Natural killer cell treated with Interleukin-12 subunit alpha and Interleukin-12 subunit beta and Interleukin-15 and Interleukin-18, amount 100 ng/mL, for 72 hours (primary cell): ENCODE measurements around the gene ELOB. TPM values are rescaled to one million over a fixed set of nuclear protein-coding genes. Genes with fewer than 3 reads are reported as not detected.
A peak's percentile ranks its signal among the peaks of the same experiment; 100 is the strongest.

ENCODE experiments used
- ATAC-seq, 2 donors: fragments of 150-1000 bp; cut with Tn5 transposase in 1 of 2; sonication (Bioruptor Pico), chemical (Tn5 transposase) in 1 of 2; 2 replicates each; pipeline ENCODE4 v1.10.0; 2021
- DNase-seq: peaks from one replicate; pipeline ENCODE4 v3.0.0; 2022; ENCODE audit warnings: low spot score
- H3K27ac Mint-ChIP-seq, 2 donors: 1 replicate in 1 of 2; 2 replicates in 1 of 2; pipeline ENCODE4 v1.8.0; 2022; ENCODE audit warnings: mixed read lengths in 2 of 2, mild to moderate bottlenecking in 1 of 2, moderate library complexity in 1 of 2
- H3K27me3 Mint-ChIP-seq, 2 donors: 1 replicate in 1 of 2; 2 replicates in 1 of 2; pipeline ENCODE4 v1.8.0; 2022; ENCODE audit warnings: mixed read lengths in 2 of 2
- H3K36me3 Mint-ChIP-seq: one replicate; pipeline ENCODE4 v1.8.0; 2022; ENCODE audit warnings: mixed read lengths
- H3K4me1 Mint-ChIP-seq, 2 donors: 1 replicate in 1 of 2; 2 replicates in 1 of 2; pipeline ENCODE4 v1.8.0; 2022; ENCODE audit warnings: low read depth in 2 of 2, mixed read lengths in 2 of 2, mild to moderate bottlenecking in 1 of 2
- H3K4me3 Mint-ChIP-seq: one replicate; pipeline ENCODE4 v1.8.0; 2022; ENCODE audit warnings: mixed read lengths
- H3K9me3 Mint-ChIP-seq: 2 replicates; pipeline ENCODE4 v1.8.0; 2022; ENCODE audit warnings: mixed read lengths
- total RNA-seq, 2 donors: library from RNA; stranded (reverse); gene quantifications; one replicate each; pipeline ENCODE4 v1.2.3, GENCODE V29; 2022

The ELOB gene
- total RNA-seq, 2 donors from 2014 or later: 196 to 201 TPM

DNA sequence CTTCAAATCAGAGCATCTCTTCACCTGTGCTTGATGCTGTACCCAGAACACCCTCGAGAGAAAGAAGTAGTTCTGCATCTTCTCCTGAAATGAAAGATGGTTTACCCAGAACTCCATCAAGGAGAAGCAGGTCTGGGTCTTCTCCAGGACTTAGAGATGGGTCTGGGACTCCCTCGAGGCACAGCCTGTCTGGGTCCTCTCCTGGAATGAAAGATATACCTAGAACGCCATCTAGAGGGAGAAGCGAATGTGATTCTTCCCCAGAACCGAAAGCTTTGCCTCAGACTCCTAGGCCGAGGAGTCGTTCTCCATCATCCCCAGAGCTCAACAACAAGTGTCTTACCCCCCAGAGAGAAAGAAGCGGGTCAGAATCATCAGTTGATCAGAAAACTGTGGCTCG is 12.4 kb downstream of the ELOB start:
- peaks cover 54% of the 10 kb centered on the region for H3K36me3 Mint-ChIP-seq
- no peaks in the 10 kb centered on the region for H3K9me3 Mint-ChIP-seq
- no peaks in the 10 kb centered on the region for H3K27me3 Mint-ChIP-seq
- ATAC-seq (no peak), DNase-seq (no peak)
- H3K4me1 Mint-ChIP-seq: peaks cover 44 to 62% of the 10 kb centered on the region in 2 donors
- no peak overlapping the region for H3K4me3 Mint-ChIP-seq
- no peak overlapping the region for H3K27ac Mint-ChIP-seq

DNA sequence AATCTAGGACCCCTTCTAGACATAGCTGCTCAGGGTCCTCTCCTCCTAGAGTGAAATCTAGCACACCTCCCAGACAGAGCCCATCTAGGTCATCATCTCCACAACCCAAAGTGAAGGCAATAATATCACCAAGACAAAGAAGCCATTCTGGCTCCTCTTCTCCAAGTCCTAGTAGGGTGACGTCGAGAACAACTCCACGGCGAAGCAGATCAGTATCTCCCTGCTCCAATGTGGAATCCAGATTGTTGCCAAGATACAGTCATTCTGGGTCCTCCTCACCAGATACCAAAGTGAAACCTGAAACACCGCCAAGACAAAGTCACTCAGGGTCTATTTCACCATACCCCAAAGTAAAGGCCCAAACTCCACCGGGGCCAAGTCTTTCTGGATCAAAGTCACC is 13.9 kb downstream of the ELOB start:
- H3K36me3 Mint-ChIP-seq: peaks cover 68% of the 10 kb centered on the region
- ATAC-seq (no peak), DNase-seq (no peak)
- H3K27me3 Mint-ChIP-seq: no peaks in the 10 kb centered on the region
- no peak overlapping the region for H3K4me3 Mint-ChIP-seq
- peaks cover 52 to 61% of the 10 kb centered on the region in 2 donors for H3K4me1 Mint-ChIP-seq
- no peaks in the 10 kb centered on the region for H3K9me3 Mint-ChIP-seq
- H3K27ac Mint-ChIP-seq: peak overlapping the region in 1 of 2 donors; percentile 11

DNA sequence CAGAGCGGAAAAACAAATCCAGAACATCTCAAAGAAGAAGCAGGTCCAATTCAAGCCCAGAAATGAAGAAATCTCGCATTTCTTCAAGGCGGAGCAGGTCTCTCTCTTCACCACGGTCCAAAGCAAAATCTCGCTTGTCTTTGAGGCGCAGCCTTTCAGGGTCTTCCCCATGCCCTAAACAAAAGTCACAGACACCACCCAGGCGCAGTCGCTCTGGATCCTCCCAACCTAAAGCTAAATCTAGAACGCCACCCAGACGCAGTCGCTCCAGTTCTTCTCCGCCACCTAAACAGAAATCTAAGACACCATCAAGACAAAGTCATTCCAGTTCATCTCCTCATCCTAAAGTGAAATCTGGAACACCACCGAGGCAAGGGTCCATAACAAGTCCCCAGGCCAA is 14.4 kb downstream of the ELOB start:
- Mint-ChIP-seq H3K27me3 (no peaks in the 10 kb centered on the region), H3K27ac (peak overlapping the region in 1 of 2 donors; percentile 11), H3K4me3 (no peak overlapping the region), H3K36me3 (peaks cover 69% of the 10 kb centered on the region), H3K9me3 (no peaks in the 10 kb centered on the region), H3K4me1 (peaks cover 51 to 59% of the 10 kb centered on the region in 2 donors)
- DNase-seq (no peak), ATAC-seq (no peak)

- no peak overlapping the region for H3K27ac Mint-ChIP-seq
- no peak overlapping the region for H3K4me3 Mint-ChIP-seq
Measured at GRCh38 chr16:2761886-2762583, 15.0 kb downstream of the ELOB start.

GRCh38 chr16:2761472-2761871 is 15.6 kb downstream of the ELOB start:
- Mint-ChIP-seq H3K4me3 (no peak overlapping the region), H3K36me3 (peaks cover 76% of the 10 kb centered on the region), H3K4me1 (peaks cover 59 to 65% of the 10 kb centered on the region in 2 donors), H3K9me3 (no peaks in the 10 kb centered on the region), H3K27ac (no peak overlapping the region), H3K27me3 (no peaks in the 10 kb centered on the region)
- no peak for ATAC-seq
- no peak for DNase-seq

More at GRCh38 chr16:2761886-2762583, 15.0 kb downstream of the ELOB start:
- ATAC-seq: no peak
- no peak for DNase-seq
- Mint-ChIP-seq H3K9me3 (no peaks in the 10 kb centered on the region), H3K4me1 (peaks cover 57 to 62% of the 10 kb centered on the region in 2 donors), H3K36me3 (peaks cover 74% of the 10 kb centered on the region), H3K27me3 (no peaks in the 10 kb centered on the region)

DNA sequence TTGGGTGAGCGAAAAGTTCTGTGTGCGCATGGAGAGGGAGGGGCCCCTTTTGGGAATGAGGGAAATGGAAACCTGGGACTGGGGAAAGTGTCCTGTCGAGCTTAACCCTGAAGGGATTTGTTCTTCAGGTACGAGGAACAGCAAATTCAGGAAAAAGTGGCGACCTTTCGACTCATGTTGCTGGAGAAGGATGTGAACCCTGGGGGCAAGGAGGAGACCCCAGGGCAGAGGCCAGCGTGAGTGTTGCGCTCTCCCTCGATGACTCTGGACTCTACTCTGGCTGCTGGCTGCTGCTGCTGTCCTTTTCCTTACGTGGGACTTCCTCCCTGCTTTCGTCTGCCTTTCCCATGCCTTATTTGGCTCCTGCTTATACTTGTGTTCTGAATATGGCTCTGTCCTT is 19.7 kb downstream of the ELOB start:
- no peak overlapping the region for H3K4me3 Mint-ChIP-seq

DNA sequence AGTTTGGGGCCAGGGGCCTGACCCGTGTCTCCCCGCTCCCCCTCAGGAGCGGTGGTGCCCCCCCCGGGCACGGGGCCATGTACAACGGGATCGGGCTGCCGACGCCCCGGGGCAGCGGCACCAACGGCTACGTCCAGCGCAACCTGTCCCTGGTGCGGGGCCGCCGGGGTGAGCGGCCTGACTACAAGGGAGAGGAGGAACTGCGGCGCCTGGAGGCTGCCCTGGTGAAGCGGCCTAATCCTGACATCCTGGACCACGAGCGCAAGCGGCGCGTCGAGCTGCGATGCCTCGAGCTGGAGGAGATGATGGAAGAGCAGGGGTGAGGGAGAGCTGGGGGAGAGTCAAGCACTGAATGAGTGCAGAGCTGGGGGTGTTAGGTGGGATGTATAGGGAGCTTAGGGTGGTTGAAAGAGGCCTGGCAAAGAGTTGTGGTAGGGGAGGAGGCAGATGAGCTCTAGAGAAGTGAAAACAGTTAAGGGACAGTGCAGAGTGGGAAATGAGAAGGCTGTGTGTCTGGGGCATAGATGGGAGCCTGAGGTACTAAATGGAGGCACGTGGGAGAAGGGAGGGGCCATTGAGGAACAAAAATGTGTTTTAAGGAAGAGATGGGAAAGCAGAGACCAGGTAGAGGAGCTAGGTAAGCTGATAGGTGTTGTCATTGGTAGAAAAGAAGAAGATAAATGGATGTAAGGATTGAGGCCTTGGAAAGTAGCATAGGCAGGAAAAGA is 20.6 kb downstream of the ELOB start:
- Mint-ChIP-seq H3K36me3 (peaks cover 77% of the 10 kb centered on the region), H3K4me3 (peak overlapping the region; percentile 94), H3K27ac (peak overlapping the region in 1 of 2 donors; percentile 86), H3K27me3 (no peaks in the 10 kb centered on the region), H3K4me1 (peaks cover 62 to 71% of the 10 kb centered on the region in 2 donors), H3K9me3 (no peaks in the 10 kb centered on the region)
- DNase-seq (no peak), ATAC-seq (no peak)

More for the DNA sequence above, 19.7 kb downstream of the ELOB start:
- H3K27me3 Mint-ChIP-seq: no peaks in the 10 kb centered on the region
- no peaks in the 10 kb centered on the region for H3K9me3 Mint-ChIP-seq
- H3K36me3 Mint-ChIP-seq: peaks cover 79% of the 10 kb centered on the region
- H3K4me1 Mint-ChIP-seq: peaks cover 63 to 74% of the 10 kb centered on the region in 2 donors
- no peak for ATAC-seq
- DNase-seq: no peak
- H3K27ac Mint-ChIP-seq: peak overlapping the region in 1 of 2 donors; percentile 86

GRCh38 chr16:2755158-2755557 is 21.9 kb downstream of the ELOB start:
- Mint-ChIP-seq H3K4me3 (peak overlapping the region; percentile 94), H3K27me3 (no peaks in the 10 kb centered on the region), H3K4me1 (peaks cover 64 to 72% of the 10 kb centered on the region in 2 donors), H3K9me3 (no peaks in the 10 kb centered on the region), H3K36me3 (peaks cover 64% of the 10 kb centered on the region), H3K27ac (peak overlapping the region; percentile 78 to 86)
- DNase-seq (no peak), ATAC-seq (no peak)

GRCh38 chr16:2753733-2754020 is 23.4 kb downstream of the ELOB start:
- Mint-ChIP-seq H3K27me3 (no peaks in the 10 kb centered on the region), H3K36me3 (peaks cover 51% of the 10 kb centered on the region)

GRCh38 chr16:2752850-2753732 is 24.0 kb downstream of the ELOB start:
- Mint-ChIP-seq H3K36me3 (peaks cover 45% of the 10 kb centered on the region), H3K9me3 (no peaks in the 10 kb centered on the region), H3K4me3 (peak overlapping the region; percentile 94), H3K27ac (peak overlapping the region; percentile 94 to 97), H3K27me3 (no peaks in the 10 kb centered on the region), H3K4me1 (peaks cover 55 to 62% of the 10 kb centered on the region in 2 donors)
- peak; percentile 86 for DNase-seq
- ATAC-seq: peak; percentile 77 to 84

More at GRCh38 chr16:2753733-2754020, 23.4 kb downstream of the ELOB start:
- ATAC-seq: no peak
- Mint-ChIP-seq H3K4me1 (peaks cover 58 to 66% of the 10 kb centered on the region in 2 donors), H3K27ac (peak overlapping the region; percentile 78 to 86), H3K4me3 (peak overlapping the region; percentile 94), H3K9me3 (no peaks in the 10 kb centered on the region)
- DNase-seq: no peak

- peak; percentile 94 to 96 for ATAC-seq
- Mint-ChIP-seq H3K9me3 (no peaks in the 10 kb centered on the region), H3K27me3 (no peaks in the 10 kb centered on the region), H3K4me1 (peaks cover 49 to 54% of the 10 kb centered on the region in 2 donors), H3K27ac (peak within 1 kb of the TSS; percentile 94 to 97), H3K36me3 (peaks cover 36% of the 10 kb centered on the region), H3K4me3 (peak within 1 kb of the TSS; percentile 94)
- peak; percentile 95 for DNase-seq
Measured at GRCh38 chr16:2752035-2752849, 24.8 kb downstream of the ELOB start, which contains the start of gene SRRM2. TSS of gene SRRM2 (plus strand) at chr16:2752638. CDS start at chr16:2756365, 3,727 bp downstream.

DNA sequence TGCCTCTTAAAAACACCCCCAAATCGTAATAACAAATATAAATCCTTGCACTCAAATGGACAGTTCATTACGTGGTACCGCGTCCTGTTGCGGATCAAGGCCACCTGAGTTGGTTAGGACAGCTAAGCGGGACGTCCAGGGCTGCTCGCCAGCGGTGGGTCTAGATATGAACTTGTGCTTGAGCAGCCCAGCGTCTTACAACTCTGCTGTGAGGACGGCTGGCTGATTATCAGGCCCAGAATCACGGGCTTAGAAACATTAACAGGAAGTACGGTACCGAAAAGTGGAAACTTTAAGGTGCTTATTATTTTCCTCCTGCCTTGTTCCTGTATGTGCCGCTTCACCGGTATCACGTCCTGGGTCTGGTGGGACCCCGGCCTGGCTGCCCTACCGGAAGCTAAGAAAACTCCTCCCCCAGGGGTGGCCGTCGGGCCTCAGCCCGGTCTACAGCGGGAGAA is 25.5 kb downstream of the ELOB start:
- H3K4me1 Mint-ChIP-seq: peaks cover 43 to 48% of the 10 kb centered on the region in 2 donors
- H3K9me3 Mint-ChIP-seq: no peaks in the 10 kb centered on the region
- peak overlapping the region; percentile 88 for H3K4me3 Mint-ChIP-seq
- peaks cover 30% of the 10 kb centered on the region for H3K36me3 Mint-ChIP-seq
- DNase-seq: no peak
- no peaks in the 10 kb centered on the region for H3K27me3 Mint-ChIP-seq
- H3K27ac Mint-ChIP-seq: peak overlapping the region; percentile 94 to 97
- ATAC-seq: peak in 1 of 2 donors; percentile 59

- ATAC-seq (no peak), DNase-seq (no peak)
- Mint-ChIP-seq H3K4me1 (peaks cover 27 to 31% of the 10 kb centered on the region in 2 donors), H3K27me3 (no peaks in the 10 kb centered on the region), H3K27ac (peak overlapping the region; percentile 94 to 97), H3K9me3 (no peaks in the 10 kb centered on the region), H3K36me3 (peaks cover 16% of the 10 kb centered on the region), H3K4me3 (peak overlapping the region; percentile 88)
Measured at GRCh38 chr16:2749936-2750335, 27.1 kb downstream of the ELOB start.
